Sigmoid colon (tissue), 4 donors: Measurements from ENCODE around the gene SLC5A2.

Experiments
- CTCF ChIP-seq, 4 experiments: fragments of 450-650 bp in 3 of 4; fragments of 200-600 bp in 1 of 4; IDR thresholded peaks; one replicate each; pipeline ENCODE4 v1.5.1; 2016 to 2019; ENCODE audit warnings: antibody characterized with exemption in 4 of 4, mild to moderate bottlenecking in 3 of 4, moderate library complexity in 2 of 4
- POLR2AphosphoS5 ChIP-seq, 4 donors: sonication (generic); formaldehyde crosslinking; IDR thresholded peaks; one replicate each; pipeline ENCODE4 v1.6.1; 2017; ENCODE audit warnings: antibody characterized with exemption in 4 of 4

GRCh38 chr16:31502981-31503380 lies 20.1 kb downstream of the SLC5A2 start:
- TF ChIP-seq POLR2AphosphoS5 (IDR thresholded peaks at IDR 0.05) (no peak), CTCF (IDR thresholded peaks at IDR 0.05) (no peak)
